Thoracic aorta (tissue), 2 donors: ENCODE results near the gene DNPH1. TPM values are rescaled to one million over a fixed set of nuclear protein-coding genes. Genes with fewer than 3 reads are reported as not detected.

Source experiments
- ATAC-seq: fragments of 150-250 bp; one replicate; pipeline ENCODE4 v1.8.0; 2017; ENCODE audit warnings: low read depth; ENCODE audit not compliant: insufficient number of reproducible peaks, low FRiP score
- DNase-seq: peaks from one replicate; pipeline ENCODE4 v3.0.0-alpha.2; 2020; ENCODE audit warnings: low spot score
- H3K27ac ChIP-seq, 2 donors: fragments of 200-600 bp; sonication (generic); 1 replicate in 1 of 2; 2 replicates in 1 of 2; pipeline ENCODE4 v1.5.1; 2016; ENCODE audit warnings: mild to moderate bottlenecking in 2 of 2, moderate library complexity in 2 of 2
- H3K27me3 ChIP-seq: fragments of 200-600 bp; sonication (generic); replicated peaks from 2 replicates; pipeline ENCODE4 v1.6.0; 2016; ENCODE audit warnings: mild to moderate bottlenecking; ENCODE audit not compliant: insufficient read depth
- H3K36me3 ChIP-seq: fragments of 200-600 bp; sonication (generic); one replicate; pipeline ENCODE4 v1.5.1; 2016
- H3K4me1 ChIP-seq, 2 donors: fragments of 200-600 bp; sonication (generic); 1 replicate in 1 of 2; 2 replicates in 1 of 2; pipeline versions ENCODE4 v1.5.1 to v1.6.0; 2016; ENCODE audit warnings: low read depth in 2 of 2, mild to moderate bottlenecking in 1 of 2; ENCODE audit not compliant: control insufficient read depth in 1 of 2
- H3K4me3 ChIP-seq: fragments of 200-600 bp; sonication (generic); 2 replicates; pipeline ENCODE4 v1.5.1; 2016; ENCODE audit warnings: mild to moderate bottlenecking
- H3K9me3 ChIP-seq: fragments of 200-600 bp; sonication (generic); 2 replicates; pipeline ENCODE4 v1.5.1; 2016
- total RNA-seq, 2 donors: library from RNA; depleted of rRNA; stranded (reverse); fragments of >200 nt; gene quantifications; one replicate each; pipeline versions ENCODE4 v1.1.0 to v1.2.3, GENCODE V29; 2016
- TF ChIP-seq, protein P1 (sequence below): fragments of 200-600 bp; sonication (generic); IDR thresholded peaks from one replicate; pipeline ENCODE4 v1.5.1; 2019; ENCODE audit warnings: antibody characterized with exemption

The DNPH1 gene
- total RNA-seq, 2 donors from 2014 or later = 16.7 to 54.7 TPM

DNA sequence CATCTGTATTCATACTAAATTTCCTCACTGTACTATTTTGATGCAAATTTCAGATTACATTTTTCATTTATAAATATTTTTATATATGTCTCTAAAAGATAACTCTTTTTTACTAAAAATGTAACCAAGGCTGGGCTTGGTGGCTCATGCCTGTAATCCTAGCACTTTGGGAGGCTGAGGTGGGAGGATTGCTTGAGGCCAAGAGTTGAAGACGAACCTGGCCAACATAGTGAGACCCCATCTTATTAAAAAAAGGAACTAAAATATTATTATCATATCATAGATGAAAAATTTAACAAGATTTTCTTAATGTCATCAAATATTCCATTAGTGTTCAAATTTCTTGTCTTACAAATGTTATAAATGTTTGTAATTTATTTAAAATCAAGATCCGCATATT lies 6.6 kb upstream of the DNPH1 start:
- H3K36me3 ChIP-seq = no peaks in the 10 kb centered on the region
- TF ChIP-seq, protein P1, sequence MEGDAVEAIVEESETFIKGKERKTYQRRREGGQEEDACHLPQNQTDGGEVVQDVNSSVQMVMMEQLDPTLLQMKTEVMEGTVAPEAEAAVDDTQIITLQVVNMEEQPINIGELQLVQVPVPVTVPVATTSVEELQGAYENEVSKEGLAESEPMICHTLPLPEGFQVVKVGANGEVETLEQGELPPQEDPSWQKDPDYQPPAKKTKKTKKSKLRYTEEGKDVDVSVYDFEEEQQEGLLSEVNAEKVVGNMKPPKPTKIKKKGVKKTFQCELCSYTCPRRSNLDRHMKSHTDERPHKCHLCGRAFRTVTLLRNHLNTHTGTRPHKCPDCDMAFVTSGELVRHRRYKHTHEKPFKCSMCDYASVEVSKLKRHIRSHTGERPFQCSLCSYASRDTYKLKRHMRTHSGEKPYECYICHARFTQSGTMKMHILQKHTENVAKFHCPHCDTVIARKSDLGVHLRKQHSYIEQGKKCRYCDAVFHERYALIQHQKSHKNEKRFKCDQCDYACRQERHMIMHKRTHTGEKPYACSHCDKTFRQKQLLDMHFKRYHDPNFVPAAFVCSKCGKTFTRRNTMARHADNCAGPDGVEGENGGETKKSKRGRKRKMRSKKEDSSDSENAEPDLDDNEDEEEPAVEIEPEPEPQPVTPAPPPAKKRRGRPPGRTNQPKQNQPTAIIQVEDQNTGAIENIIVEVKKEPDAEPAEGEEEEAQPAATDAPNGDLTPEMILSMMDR = no peak
- no peak overlapping the region for H3K27ac ChIP-seq
- no peaks in the 10 kb centered on the region for H3K4me1 ChIP-seq
- no peak for ATAC-seq
- H3K9me3 ChIP-seq = no peaks in the 10 kb centered on the region
- H3K27me3 ChIP-seq = no peaks in the 10 kb centered on the region
- DNase-seq = no peak
- H3K4me3 ChIP-seq = no peak overlapping the region

DNA sequence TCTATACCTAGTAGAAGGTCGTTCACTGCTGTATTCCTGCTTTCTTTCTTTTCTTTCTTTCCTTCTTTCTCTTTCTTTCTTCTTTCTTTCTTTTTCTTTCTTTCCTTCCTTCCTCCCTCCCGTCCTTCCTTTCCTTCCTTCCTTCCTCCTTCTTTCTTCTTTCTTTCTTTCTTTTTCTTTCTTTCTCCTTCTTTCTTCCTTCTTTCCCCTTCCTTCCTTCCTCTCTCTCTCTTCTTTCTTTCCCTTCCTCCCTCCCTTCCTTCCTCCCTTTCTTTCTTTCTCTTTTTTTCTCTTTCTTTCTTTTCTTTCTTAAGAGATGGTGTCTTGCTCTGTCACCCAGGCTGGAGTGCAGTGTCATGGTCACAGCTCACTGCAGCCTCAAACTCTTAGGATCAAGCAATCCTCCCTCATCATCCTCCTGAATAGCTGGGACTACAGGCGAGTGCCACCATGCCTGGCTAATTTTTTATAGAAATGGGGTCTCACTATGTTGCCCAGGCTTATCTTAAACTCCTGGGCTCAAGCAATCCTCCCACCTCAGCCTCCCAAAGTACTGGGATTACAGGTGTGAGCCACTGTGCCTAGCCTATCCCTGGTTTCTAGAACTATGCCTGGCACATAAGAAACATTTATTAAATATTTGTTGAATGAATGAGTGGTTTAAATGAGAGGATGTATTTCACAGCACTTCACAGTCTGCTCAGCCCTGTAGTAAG lies 2.6 kb upstream of the DNPH1 start:
- H3K4me3 ChIP-seq = no peak overlapping the region
- H3K27me3 ChIP-seq = no peaks in the 10 kb centered on the region
- H3K27ac ChIP-seq = no peak overlapping the region
- H3K9me3 ChIP-seq = no peaks in the 10 kb centered on the region
- ATAC-seq (no peak), DNase-seq (no peak)
- H3K4me1 ChIP-seq = peaks cover 0 to 11% of the 10 kb centered on the region in 2 donors
- no peaks in the 10 kb centered on the region for H3K36me3 ChIP-seq
- TF ChIP-seq, protein P1 = no peak

DNA sequence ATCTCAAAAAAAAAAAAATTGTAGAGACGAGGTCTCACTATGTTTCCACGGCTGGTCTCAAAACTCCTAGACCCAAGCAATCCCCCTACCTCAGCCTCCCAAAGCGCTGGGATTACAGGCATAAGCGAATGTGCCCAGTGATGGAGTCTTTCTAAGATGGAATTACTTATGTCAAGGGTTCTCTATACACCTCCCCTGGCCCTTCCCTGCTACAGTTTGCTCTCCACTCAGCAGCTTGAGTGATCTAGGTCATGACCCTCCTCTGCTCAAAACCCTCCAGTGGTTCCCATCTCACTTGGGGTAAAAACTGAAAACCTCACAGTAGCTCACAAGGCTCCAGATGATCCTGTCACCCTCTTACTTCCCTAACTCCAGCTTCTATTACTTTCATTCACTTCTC lies 1.8 kb upstream of the DNPH1 start:
- Histone ChIP-seq H3K36me3 (no peaks in the 10 kb centered on the region), H3K4me3 (no peak overlapping the region), H3K27ac (no peak overlapping the region), H3K9me3 (no peaks in the 10 kb centered on the region), H3K4me1 (peaks cover 0 to 11% of the 10 kb centered on the region in 2 donors), H3K27me3 (no peaks in the 10 kb centered on the region)
- ATAC-seq = no peak
- DNase-seq = no peak
- TF ChIP-seq, protein P1 = no peak

DNA sequence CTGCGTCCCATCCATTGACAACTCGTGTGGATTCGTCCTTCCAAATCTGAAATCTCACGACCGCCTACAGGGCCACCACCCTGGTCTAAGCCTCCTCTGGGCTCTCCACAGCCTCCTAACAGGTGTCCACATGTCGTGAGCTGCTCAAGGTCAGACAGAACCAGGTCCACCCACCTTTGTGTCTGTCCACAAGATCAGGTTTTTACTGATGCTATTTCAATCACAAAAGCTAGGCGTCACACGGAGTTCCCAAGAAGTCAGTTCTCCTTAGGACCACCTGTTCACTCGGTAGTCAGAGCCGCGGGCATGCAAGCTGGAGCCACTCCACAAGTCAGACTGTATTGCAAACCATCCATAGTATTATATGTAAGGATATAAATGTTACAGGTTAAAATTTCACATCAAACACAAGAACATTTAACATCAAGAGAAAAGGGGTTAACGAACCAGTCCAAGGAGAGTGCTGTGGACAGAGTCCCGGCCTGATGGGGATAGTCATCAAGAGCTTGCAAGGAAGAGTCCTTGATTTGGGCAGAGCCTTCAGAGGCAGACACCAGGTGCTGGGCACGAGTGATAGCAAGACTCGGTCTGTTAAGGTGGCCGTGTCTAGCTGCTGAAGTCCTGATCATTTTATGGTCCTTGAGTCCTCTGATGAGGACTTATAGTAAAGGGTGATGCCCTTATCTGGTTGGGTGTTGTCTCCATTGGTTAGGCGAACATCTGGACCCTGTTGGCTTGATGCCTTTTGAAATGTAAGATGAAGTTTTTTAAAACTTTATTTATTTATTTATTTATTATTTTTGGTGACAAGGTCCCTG lies 731 bp upstream of the DNPH1 start:
- ATAC-seq = no peak
- peak overlapping the region; percentile 70 for H3K4me3 ChIP-seq
- H3K27ac ChIP-seq = no peak overlapping the region
- no peak for DNase-seq
- TF ChIP-seq, protein P1 = no peak
- H3K36me3 ChIP-seq = no peaks in the 10 kb centered on the region
- no peaks in the 10 kb centered on the region for H3K27me3 ChIP-seq
- H3K9me3 ChIP-seq = no peaks in the 10 kb centered on the region
- H3K4me1 ChIP-seq = peaks cover 0 to 11% of the 10 kb centered on the region in 2 donors

DNA sequence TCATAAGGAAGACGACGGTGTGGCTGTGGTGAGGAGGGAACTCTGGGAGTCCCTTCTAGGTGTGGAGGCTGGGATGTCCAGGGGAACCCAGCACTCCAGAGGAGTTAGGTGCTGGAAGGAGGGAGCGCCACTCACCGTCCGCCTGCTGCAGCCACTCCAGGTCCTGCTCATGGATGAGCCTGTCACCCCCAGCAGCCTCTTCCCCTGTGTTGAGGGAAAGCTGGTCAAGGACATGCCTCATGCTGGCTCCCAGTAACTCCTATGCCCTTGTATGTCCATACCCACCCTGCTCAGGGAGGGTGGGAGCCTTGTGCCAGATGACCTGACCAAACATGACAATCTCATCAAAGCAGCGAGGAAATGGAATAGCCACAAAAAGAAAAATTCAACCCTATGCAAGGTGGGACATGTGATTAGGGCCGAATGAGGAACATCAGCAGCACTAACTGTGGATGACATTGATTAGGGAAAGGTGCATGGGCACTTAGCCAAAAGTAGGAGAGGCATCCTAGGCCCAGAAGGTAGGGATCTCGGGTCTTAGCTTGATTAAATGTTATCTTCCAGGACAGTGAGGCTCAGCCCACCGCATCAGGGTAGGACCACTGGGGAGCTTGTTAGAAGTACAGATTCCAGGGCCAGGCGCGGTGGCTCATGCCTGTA lies 3.0 kb downstream of the DNPH1 start:
- no peak overlapping the region for H3K4me3 ChIP-seq
- ATAC-seq (no peak), DNase-seq (no peak)
- H3K27me3 ChIP-seq = no peaks in the 10 kb centered on the region
- no peaks in the 10 kb centered on the region for H3K36me3 ChIP-seq
- H3K4me1 ChIP-seq = peaks cover 0 to 20% of the 10 kb centered on the region in 2 donors
- H3K27ac ChIP-seq = no peak overlapping the region
- H3K9me3 ChIP-seq = no peaks in the 10 kb centered on the region
- TF ChIP-seq, protein P1 = no peak
